ENCODE measurements around the gene CLMN. TPM values are rescaled to one million over a fixed set of nuclear protein-coding genes. Genes with fewer than 3 reads are reported as not detected.

Gene CLMN
- total RNA-seq, 3 donors from 2014 or later (not counting 1 experiment from before 2014, with no cell fraction given): 0.80 to 2.0 (median 1.8) TPM

- Mint-ChIP-seq H3K27ac (no peak overlapping the region), H3K4me3 (no peak overlapping the region), H3K27me3 (ENCODE audit: low read depth in 2 of 2) (peaks cover 4 to 12% of the 10 kb centered on the region in 2 donors), H3K9me3 (no peaks in the 10 kb centered on the region), H3K36me3 (no peaks in the 10 kb centered on the region), H3K4me1 (peaks cover 2 to 5% of the 10 kb centered on the region in 2 donors)
- no peaks in the 10 kb centered on the region for H3K36me3 ChIP-seq (ENCODE audit: control insufficient read depth, insufficient read depth, low read length)
- no peaks in the 10 kb centered on the region for H3K9me3 ChIP-seq (ENCODE audit: control insufficient read depth, insufficient read depth, low read length)
- H3K4me3 ChIP-seq (ENCODE audit: low read length): no peak overlapping the region
- H3K27me3 ChIP-seq (ENCODE audit: control insufficient read depth, insufficient read depth, low read length): no peaks in the 10 kb centered on the region
- no peak for TF ChIP-seq CTCF (IDR thresholded peaks at IDR 0.05)
- H3K4me1 ChIP-seq (ENCODE audit: control insufficient read depth, insufficient read depth, low read length): peaks cover 7% of the 10 kb centered on the region
- intact Hi-C loops (cut with micrococcal nuclease): no loop called here
- DNase-seq (no peak), ATAC-seq (no peak)
- 91% methylated on average over 16 of the region's 16 CpGs for WGBS (ENCODE audit: insufficient coverage)
- no peak overlapping the region for H3K27ac ChIP-seq (ENCODE audit: low read length)
Measured at GRCh38 chr14:95261616-95262510, 57.8 kb downstream of the CLMN start.

GRCh38 chr14:95260537-95261361 lies 59.0 kb downstream of the CLMN start:
- Mint-ChIP-seq H3K36me3 (no peaks in the 10 kb centered on the region), H3K4me3 (no peak overlapping the region), H3K27me3 (ENCODE audit: low read depth in 2 of 2) (peaks cover 4 to 8% of the 10 kb centered on the region in 2 donors), H3K9me3 (no peaks in the 10 kb centered on the region), H3K27ac (no peak overlapping the region), H3K4me1 (no peaks in the 10 kb centered on the region)
- no peak for ATAC-seq
- TF ChIP-seq CTCF (IDR thresholded peaks at IDR 0.05): no peak
- no peaks in the 10 kb centered on the region for H3K36me3 ChIP-seq (ENCODE audit: control insufficient read depth, insufficient read depth, low read length)
- intact Hi-C loops (cut with micrococcal nuclease): no loop called here
- no peaks in the 10 kb centered on the region for H3K9me3 ChIP-seq (ENCODE audit: control insufficient read depth, insufficient read depth, low read length)
- WGBS (ENCODE audit: insufficient coverage): 93% methylated on average over 19 of the region's 19 CpGs
- DNase-seq: no peak
- peaks cover 7% of the 10 kb centered on the region for H3K4me1 ChIP-seq (ENCODE audit: control insufficient read depth, insufficient read depth, low read length)
- H3K27ac ChIP-seq (ENCODE audit: low read length): no peak overlapping the region
- H3K27me3 ChIP-seq (ENCODE audit: control insufficient read depth, insufficient read depth, low read length): no peaks in the 10 kb centered on the region
- no peak overlapping the region for H3K4me3 ChIP-seq (ENCODE audit: low read length)

DNA sequence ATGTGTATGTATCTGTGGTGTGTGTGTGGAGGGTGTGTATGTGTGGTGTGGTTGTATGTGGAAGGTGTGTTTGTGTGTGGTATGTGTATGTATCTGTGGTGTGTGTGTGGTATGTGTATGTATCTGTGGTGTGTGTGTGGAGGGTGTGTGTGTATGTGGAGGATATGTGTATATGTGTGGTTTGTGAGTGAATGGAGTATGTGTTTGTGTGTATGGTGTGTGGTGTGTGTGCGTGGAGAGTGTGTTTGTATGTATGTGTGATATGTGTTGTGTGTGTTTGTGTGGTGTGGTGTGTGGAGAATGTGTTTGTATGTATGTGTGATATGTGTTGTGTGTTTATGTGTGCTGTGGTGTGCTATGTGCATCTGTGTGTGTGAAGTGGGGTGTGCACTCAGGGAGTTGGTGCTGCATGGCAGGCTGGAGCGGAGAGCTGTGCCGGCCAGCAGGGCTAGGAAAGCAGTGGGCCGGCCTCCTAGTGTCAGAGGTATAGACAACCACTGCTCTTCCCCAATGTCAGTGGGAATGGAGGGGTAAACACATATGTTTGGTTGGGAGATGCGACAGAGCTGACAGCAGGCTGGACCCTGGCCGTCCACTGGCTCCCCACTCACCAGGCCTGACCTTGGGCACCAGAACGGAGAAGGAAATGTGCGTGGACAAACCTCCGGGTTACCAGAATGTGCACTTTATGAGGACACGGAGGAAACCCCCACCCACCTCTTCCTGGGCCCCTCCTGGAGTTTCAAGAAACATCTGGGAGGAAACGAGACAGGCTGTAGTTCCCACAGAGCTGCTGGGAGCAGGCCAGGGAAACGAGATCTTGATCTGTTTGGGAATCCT lies 60.7 kb downstream of the CLMN start:
- Mint-ChIP-seq H3K36me3 (no peaks in the 10 kb centered on the region), H3K9me3 (no peaks in the 10 kb centered on the region), H3K27ac (no peak overlapping the region), H3K27me3 (ENCODE audit: low read depth in 2 of 2) (no peaks in the 10 kb centered on the region), H3K4me3 (no peak overlapping the region), H3K4me1 (no peaks in the 10 kb centered on the region)
- TF ChIP-seq CTCF (IDR thresholded peaks at IDR 0.05): no peak
- no peak overlapping the region for H3K4me3 ChIP-seq (ENCODE audit: low read length)
- H3K9me3 ChIP-seq (ENCODE audit: control insufficient read depth, insufficient read depth, low read length): no peaks in the 10 kb centered on the region
- 52% methylated on average over 12 of the region's 12 CpGs for WGBS (ENCODE audit: insufficient coverage)
- no peak overlapping the region for H3K27ac ChIP-seq (ENCODE audit: low read length)
- H3K36me3 ChIP-seq (ENCODE audit: control insufficient read depth, insufficient read depth, low read length): no peaks in the 10 kb centered on the region
- H3K27me3 ChIP-seq (ENCODE audit: control insufficient read depth, insufficient read depth, low read length): no peaks in the 10 kb centered on the region
- intact Hi-C loops (cut with micrococcal nuclease): no loop called here
- ATAC-seq (no peak), DNase-seq (no peak)
- no peaks in the 10 kb centered on the region for H3K4me1 ChIP-seq (ENCODE audit: control insufficient read depth, insufficient read depth, low read length)

All from natural killer cell (primary cell).